HG03442 (cell line): ENCODE results near the gene SV2C.
"Not testable (repeated sequence)": the region's sequence is repeated elsewhere in the genome, so short reads cannot be mapped to it uniquely, and the experiment has no call there.

Experiments used
- ATAC-seq: cut with Tn5 transposase; IDR thresholded peaks from one replicate; pipeline ENCODE4 v1.9.1; 2021; ENCODE audit warnings: mild to moderate bottlenecking, moderate library complexity; ENCODE audit not compliant: unreplicated experiment

The SV2C gene

GRCh38 chr5:76082772-76083554 is at the start of gene SV2C:
SV2C (plus strand) TSS chr5:76083383; CDS start chr5:76131751, 48,368 bp downstream.
- ATAC-seq, result no peak

GRCh38 chr5:76037736-76038151 is 45.4 kb upstream of the SV2C start:
- not testable (repeated sequence) for ATAC-seq

- no peak for ATAC-seq
Measured at GRCh38 chr5:76038212-76038611, 45.0 kb upstream of the SV2C start.

GRCh38 chr5:76040806-76041205 is 42.4 kb upstream of the SV2C start:
- ATAC-seq, result no peak

GRCh38 chr5:76041863-76042262 is 41.3 kb upstream of the SV2C start:
- ATAC-seq, result no peak

GRCh38 chr5:76046741-76047140 is 36.4 kb upstream of the SV2C start:
- ATAC-seq, result no peak

- no peak for ATAC-seq
Measured at GRCh38 chr5:76050134-76050533, 33.0 kb upstream of the SV2C start.

GRCh38 chr5:76062502-76063041 is 20.6 kb upstream of the SV2C start:
- no peak for ATAC-seq

GRCh38 chr5:76065258-76065657 is 17.9 kb upstream of the SV2C start:
- ATAC-seq, result no peak

- no peak for ATAC-seq
Measured at GRCh38 chr5:76069061-76069735, 14.0 kb upstream of the SV2C start.

- no peak for ATAC-seq
Measured at GRCh38 chr5:76074487-76075065, 8.6 kb upstream of the SV2C start.

- no peak for ATAC-seq
Measured at GRCh38 chr5:76081811-76082771, 1.1 kb upstream of the SV2C start.

- no peak for ATAC-seq
Measured at GRCh38 chr5:76083555-76084495, 642 bp downstream of the SV2C start.

GRCh38 chr5:76084496-76085242 is 1.5 kb downstream of the SV2C start:
- ATAC-seq, result no peak

GRCh38 chr5:76085243-76085579 is 2.0 kb downstream of the SV2C start:
- ATAC-seq, result no peak

GRCh38 chr5:76086095-76086494 is 2.9 kb downstream of the SV2C start:
- ATAC-seq, result no peak

GRCh38 chr5:76089156-76089555 is 6.0 kb downstream of the SV2C start:
- ATAC-seq, result not testable (repeated sequence)

GRCh38 chr5:76091351-76091750 is 8.2 kb downstream of the SV2C start:
- no peak for ATAC-seq

GRCh38 chr5:76099286-76099702 is 16.1 kb downstream of the SV2C start:
- no peak for ATAC-seq
